ENCODE results near the gene UCK1. TPM values are rescaled to one million over a fixed set of nuclear protein-coding genes. Genes with fewer than 3 reads are reported as not detected.

The UCK1 gene
- total and polyA plus RNA-seq, 2 of the 8 experiments (the other 6 are each of a cell fraction or from before 2014, with no cell fraction given) = 35.1 to 42.0 TPM

DNA sequence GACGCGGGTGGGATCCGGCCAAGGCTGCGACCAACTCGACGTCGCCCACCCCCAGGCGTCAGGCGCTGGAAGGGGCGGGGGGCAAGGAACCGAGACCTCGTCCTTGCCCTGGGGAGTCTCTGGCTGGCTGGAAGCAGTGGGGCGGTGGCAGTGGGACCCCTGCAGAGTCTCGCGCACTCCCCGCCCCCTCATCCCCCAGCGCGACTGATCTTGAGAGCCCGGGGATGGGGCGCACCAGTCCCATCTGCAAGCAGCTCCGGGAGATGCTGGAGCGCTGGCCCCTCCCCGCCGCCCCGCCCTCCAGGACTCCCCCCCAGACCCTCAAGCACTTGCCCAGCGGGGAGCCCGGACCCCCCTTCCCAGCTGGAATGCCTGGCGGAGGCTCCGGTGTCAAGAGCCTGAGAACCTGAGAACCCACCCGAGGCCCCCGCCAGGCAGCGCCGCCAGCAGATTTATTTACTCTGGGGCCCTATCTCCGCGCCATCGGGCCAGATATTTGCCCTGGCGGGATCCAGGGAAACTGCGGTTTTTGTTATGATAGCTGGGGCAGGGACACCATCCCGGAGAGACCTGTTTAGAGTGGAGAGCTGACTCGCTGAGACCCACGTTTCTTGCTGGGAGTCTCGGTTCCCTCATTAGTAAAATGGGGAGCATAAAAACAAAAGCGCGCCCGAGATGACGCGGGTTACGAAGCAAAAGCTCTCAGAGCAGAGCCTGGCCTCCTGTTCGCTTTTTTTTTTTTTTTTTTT is 15.4 kb upstream of the UCK1 start (continued):
- TF ChIP-seq SUZ12 (IDR thresholded peaks at IDR 0.05; ENCODE audit: low read length) = no peak
- TF ChIP-seq BCL11A (IDR thresholded peaks at IDR 0.05; ENCODE audit: low read depth in 2 of 2, low read length in 2 of 2) = no peak
- no peak; the same call in 1 of the 2 replicates for TF ChIP-seq GABPA (IDR thresholded peaks at IDR 0.05; ENCODE audit: borderline replicate concordance, insufficient read depth, low read length)

Data from H1 (cell line).